Mononuclear cell (primary cell): ENCODE measurements around the gene SVBP. TPM values are rescaled to one million over a fixed set of nuclear protein-coding genes. Genes with fewer than 3 reads are reported as not detected.
"Not testable (repeated sequence)": the region's sequence is repeated elsewhere in the genome, so short reads cannot be mapped to it uniquely, and the experiment has no call there.

ENCODE experiments used
- H3K27me3 ChIP-seq: 2 replicates; pipeline ENCODE4 v1.6.0; 2011; ENCODE audit warnings: low read length, control low read depth; ENCODE audit not compliant: insufficient read depth
- H3K4me1 ChIP-seq: 2 replicates; pipeline ENCODE4 v1.5.1; 2011; ENCODE audit warnings: mild to moderate bottlenecking, low read length, control low read depth; ENCODE audit not compliant: insufficient read depth
- H3K4me3 ChIP-seq: 2 replicates; pipeline ENCODE4 v1.5.1; 2011; ENCODE audit warnings: mild to moderate bottlenecking, low read length, moderate library complexity
- H3K9me3 ChIP-seq: 2 replicates; pipeline ENCODE4 v1.5.1; 2011; ENCODE audit warnings: low read depth, mild to moderate bottlenecking, control low read depth, low read length
- total RNA-seq: library from RNA; depleted of rRNA; stranded (reverse); fragments of >200 nt; gene quantifications from one replicate; pipeline ENCODE4 v1.2.3, GENCODE V29; 2012

Gene SVBP
- total RNA-seq, 1 donor, result 22.5 TPM

DNA sequence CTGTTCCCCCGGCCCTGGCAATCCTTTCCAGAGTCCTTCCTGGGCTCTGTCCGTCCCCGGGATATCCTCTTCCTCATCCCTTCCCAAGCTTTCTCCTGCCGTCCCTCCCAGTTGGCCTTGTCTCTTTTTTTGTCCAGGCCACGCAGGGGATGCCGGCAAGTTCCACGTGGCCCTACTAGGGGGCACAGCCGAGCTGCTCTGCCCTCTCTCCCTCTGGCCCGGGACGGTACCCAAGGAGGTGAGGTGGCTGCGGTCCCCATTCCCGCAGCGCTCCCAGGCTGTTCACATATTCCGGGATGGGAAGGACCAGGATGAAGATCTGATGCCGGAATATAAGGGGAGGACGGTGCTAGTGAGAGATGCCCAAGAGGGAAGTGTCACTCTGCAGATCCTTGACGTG, 13.4 kb upstream of the SVBP start:
- Histone ChIP-seq H3K4me3 (no peak overlapping the region), H3K27me3 (no peaks in the 10 kb centered on the region), H3K9me3 (no peaks in the 10 kb centered on the region), H3K4me1 (peaks cover 8% of the 10 kb centered on the region)

DNA sequence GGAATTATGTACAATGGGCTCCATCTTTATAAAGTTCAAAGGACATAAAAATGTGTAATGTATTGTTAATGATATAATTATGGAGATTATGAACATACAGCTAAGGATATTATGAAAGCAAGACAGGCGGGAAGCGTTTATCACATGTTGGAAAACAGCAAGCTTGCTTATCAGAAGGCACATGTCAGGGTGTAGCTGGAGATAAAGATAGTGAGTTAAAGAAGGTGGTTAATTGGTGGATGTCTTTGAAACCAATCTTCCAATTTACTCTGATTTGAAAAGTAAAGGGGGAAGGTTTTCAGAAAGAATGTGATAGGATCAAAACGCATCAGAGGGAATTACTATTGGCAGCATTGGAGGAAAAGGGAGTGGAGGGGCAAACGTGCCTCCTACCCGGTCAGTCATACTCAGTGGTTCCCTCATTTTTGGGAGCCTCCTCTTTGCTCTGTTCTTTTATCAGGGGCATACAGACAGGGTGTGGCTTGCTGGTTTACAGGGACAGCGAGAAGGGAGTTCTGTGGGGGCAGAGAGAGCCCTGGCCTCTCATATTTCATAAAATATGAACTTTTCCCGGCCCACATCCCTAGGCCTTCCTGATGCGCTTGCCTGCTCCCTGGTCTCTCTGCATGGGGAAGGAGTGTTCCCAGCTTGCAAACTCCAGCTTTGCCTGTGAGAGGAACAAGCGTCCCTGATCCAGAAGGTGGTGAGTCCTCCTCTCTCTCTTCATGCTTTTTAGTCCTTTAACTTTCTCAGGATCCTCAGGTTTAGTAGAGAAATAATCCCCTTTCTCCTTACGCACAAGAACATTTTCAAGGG, 8.0 kb upstream of the SVBP start:
- Histone ChIP-seq H3K4me1 (no peaks in the 10 kb centered on the region), H3K9me3 (no peaks in the 10 kb centered on the region), H3K4me3 (no peak overlapping the region), H3K27me3 (no peaks in the 10 kb centered on the region)

DNA sequence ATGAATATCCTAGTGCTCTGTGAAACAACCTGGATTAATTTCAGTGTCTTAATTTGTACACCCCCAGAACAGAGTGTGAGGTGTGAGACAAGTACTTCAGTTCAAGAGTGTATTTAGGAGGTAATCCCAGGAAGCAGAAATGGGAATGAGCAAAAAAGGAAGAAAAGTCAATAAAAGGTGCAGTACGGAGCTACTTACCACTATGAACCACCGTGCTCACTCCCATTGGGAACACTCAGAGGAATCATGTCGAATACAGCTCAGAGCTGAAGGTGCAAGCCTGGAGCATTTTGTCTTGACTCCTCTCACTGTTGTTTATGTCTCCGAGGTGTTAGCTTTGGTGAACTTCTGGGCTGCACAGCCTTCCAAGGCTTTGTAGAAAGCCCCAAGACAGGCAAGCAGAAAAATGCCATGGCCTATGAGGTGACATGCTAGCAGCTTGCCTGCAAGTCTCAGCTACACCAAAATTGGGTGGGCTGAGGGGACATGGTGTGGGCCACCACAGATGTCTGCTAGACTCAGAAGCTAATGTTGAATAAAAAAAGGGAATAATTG, 7.4 kb upstream of the SVBP start:
- Histone ChIP-seq H3K4me3 (no peak overlapping the region), H3K27me3 (no peaks in the 10 kb centered on the region), H3K4me1 (no peaks in the 10 kb centered on the region), H3K9me3 (no peaks in the 10 kb centered on the region)

DNA sequence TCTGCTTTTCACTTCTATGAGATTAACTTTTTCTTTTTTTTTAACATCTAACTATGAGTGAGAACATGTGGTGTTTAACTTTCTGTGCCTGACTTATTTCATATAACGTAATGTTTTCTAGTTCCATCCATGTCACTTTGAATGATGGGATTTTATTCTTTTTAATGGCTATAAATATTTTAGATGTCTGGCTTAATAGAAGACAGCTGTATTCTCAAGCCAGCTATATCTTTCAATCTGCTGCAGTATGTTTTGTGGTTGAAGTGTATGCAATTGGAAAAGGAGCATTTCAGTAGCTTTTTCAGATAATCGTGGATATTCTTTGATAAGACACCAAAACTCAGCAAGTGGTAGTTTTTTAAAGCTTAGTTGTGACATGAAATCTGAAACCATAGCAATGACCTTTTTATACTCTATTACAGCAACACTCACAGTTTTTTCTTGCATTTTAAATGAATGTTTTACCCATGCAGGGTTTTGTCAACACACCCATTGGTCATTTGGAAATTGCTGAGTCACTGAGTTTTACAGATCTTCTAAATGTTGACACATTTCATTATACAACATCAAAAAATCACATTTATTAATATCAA, 5.7 kb upstream of the SVBP start:
- Histone ChIP-seq H3K9me3 (no peaks in the 10 kb centered on the region), H3K4me3 (no peak overlapping the region), H3K27me3 (no peaks in the 10 kb centered on the region), H3K4me1 (peaks cover 2% of the 10 kb centered on the region)

DNA sequence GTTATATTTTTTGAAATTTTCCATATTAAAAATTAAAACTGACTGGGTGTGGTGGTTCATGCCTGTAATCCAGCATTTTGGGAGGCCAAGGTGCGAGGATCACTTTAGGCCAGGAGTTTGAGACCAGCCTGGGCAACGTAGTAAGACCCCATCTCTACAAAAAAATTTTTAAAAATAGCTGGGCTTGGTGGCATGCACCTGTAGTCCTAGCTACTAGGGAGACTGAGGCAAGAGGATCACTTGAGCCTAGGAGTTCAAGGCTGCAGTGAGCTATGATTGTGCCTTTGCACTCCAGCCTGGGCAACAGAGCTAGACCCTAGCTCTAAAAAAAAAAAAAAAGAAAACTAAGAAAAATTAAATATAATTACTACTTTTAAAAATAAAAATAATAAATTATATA, 4.5 kb upstream of the SVBP start:
- Histone ChIP-seq H3K4me1 (peaks cover 9% of the 10 kb centered on the region), H3K4me3 (no peak overlapping the region), H3K9me3 (no peaks in the 10 kb centered on the region)

DNA sequence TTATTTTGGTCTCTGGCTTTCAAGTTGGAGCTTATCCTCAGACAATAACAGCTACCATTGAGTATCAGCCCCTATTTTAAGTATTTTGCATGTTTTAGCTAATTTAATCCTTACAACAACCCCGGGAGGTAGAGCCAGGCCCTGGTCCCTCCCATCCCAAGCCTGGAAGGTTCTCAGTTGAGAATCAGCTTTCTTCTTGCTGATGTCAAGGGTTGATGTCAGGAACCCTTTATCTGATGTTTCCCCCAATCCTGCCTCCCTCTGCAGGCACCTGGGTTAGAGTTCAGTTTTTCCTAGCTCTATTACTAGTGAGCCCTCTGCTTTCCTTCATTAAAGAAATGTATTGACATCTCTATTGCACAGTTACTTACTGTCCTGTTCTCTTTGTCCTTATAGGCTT, 3.6 kb upstream of the SVBP start:
- peaks cover 18% of the 10 kb centered on the region for H3K4me1 ChIP-seq
- no peak overlapping the region for H3K4me3 ChIP-seq
- no peaks in the 10 kb centered on the region for H3K9me3 ChIP-seq
- H3K27me3 ChIP-seq, result no peaks in the 10 kb centered on the region

More for the DNA sequence above, 4.5 kb upstream of the SVBP start:
- H3K27me3 ChIP-seq, result no peaks in the 10 kb centered on the region

DNA sequence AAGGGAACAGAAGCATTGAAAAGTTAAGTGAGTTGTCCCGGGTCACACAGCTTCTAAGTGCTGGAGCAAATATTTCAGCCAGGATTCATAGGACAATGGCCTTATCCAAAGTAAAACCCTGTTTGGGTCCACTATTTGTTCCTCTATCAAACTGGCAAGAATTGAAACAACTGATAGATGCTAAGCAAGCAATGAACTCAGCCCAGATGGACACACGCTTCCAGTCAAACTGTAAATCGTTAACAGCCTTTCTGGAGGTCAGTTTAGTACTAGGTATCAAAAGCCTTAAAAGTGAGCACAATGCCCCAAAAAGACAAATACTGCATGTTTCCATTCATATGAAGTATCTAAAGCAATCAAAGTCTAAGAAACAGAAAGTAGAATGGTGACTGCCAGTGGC, 779 bp upstream of the SVBP start:
- Histone ChIP-seq H3K27me3 (no peaks in the 10 kb centered on the region), H3K4me3 (no peak overlapping the region), H3K4me1 (peaks cover 19% of the 10 kb centered on the region), H3K9me3 (no peaks in the 10 kb centered on the region)

DNA sequence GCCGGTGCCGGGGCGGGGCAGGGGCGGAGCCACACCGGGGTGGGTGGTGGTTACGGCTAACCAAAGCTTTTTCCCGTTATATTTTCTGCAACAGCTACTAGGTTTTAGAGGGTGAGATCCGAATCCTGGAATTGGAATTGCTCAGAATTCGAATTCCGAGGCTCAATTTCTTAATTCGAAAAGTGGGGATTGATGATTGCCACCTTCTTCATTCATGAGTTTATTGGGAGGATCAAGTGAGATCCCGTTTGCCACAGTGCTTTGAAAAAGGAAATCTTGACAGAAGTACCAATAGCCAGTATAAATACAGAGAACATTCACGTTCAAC, 207 bp upstream of the SVBP start:
- H3K4me1 ChIP-seq, result peaks cover 19% of the 10 kb centered on the region
- no peaks in the 10 kb centered on the region for H3K27me3 ChIP-seq
- H3K4me3 ChIP-seq, result peak overlapping the region; percentile 39
- no peaks in the 10 kb centered on the region for H3K9me3 ChIP-seq

DNA sequence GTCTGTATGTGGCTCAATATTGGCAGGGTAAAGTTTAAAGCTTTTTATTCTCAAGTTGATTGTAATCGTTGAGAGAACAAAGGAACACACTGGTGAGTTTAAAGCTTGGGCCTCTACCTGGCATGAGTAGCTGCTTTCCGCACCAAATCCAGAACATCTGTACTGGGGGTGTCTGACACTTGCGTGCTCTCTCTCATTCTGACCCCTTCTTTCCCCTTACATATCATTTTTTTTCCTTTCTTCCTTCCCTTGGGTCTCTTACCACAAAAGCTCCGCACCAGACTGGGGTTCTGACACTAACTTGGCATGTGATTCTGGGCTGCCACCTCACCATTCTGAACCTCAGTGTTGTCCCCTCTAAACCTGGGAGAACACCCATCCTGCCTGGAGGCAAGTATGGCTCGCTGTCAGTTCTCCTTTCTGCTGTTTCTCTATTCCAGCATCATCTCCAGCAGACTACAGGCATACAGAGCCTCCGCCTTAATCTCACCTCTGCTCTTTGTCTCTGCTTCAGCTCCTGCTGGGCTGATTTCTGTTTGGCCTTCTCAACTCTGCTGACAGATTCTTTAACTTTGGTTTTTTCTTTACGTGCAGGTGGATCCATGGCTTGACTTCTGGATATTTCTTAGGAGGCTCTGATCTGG, 1.1 kb downstream of the SVBP start:
- H3K4me3 ChIP-seq, result peak overlapping the region; percentile 65
- H3K9me3 ChIP-seq, result no peaks in the 10 kb centered on the region
- H3K4me1 ChIP-seq, result peaks cover 19% of the 10 kb centered on the region
- H3K27me3 ChIP-seq, result no peaks in the 10 kb centered on the region

DNA sequence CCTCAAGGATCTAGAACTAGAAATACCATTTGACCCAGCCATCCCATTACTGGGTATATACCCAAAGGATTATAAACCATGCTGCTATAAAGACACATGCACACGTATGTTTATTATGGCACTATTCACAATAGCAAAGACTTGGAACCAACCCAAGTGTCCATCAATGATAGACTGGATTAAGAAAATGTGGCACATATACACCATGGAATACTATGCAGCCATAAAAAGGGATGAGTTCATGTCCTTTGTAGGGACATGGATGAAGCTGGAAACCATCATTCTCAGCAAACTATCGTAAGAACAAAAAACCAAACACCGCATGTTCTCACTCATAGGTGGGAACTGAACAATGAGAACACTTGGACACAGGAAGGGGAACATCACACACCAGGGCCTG, 2.4 kb downstream of the SVBP start:
- H3K4me1 ChIP-seq, result peaks cover 19% of the 10 kb centered on the region
- H3K4me3 ChIP-seq, H3K9me3 ChIP-seq, H3K27me3 ChIP-seq: not testable (repeated sequence)

DNA sequence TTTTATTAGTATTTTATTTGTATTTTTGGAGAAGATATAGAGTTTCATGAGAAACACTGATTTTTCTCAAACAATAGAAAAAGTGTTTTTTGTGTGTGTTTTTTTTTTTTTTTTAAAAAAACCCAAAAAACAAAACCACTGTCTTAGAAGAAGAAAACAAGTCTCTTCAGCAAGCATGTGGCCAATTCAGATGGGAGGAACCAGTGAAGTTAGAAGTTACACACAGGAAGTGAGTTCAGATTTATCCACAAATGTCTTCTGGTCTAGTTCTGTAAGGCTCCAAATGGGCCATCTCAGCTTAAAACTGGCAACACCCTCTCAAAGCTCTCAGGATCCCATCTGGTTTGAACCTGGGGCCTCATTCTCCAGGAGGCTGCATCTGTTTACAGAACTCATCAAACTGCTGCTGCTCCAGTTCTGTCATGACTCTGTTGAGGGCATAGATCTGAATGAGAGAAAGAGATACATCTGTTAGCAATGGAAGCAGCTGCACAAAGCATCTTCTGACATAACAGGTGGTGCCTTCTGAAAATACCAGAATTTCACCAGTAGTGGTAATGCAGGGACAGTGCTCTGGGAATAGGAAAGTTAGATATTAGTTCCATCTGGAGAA, 10.0 kb downstream of the SVBP start:
- H3K4me1 ChIP-seq, result no peaks in the 10 kb centered on the region
- H3K27me3 ChIP-seq, result no peaks in the 10 kb centered on the region
- H3K9me3 ChIP-seq, result no peaks in the 10 kb centered on the region
- no peak overlapping the region for H3K4me3 ChIP-seq

DNA sequence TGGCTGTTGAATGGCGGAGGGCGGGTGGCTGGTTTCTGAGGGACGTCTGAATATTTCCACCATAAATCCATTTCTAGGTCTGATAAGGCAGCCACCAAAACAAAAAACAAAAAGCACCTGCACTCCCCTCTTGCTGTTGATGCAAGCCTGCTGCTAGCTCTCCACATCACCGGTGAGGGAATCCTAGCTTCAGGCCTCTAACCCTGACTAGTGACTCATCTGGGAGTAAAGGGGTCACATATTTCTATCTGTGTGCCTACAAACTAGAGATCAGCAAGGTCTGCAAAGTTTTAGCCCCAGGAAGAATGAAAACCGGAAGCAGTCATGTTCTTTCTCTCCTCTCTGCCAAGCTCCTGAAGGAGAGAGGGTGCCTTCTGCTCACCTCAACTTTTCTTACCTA, 10.6 kb downstream of the SVBP start:
- Histone ChIP-seq H3K4me3 (no peak overlapping the region), H3K4me1 (no peaks in the 10 kb centered on the region), H3K9me3 (no peaks in the 10 kb centered on the region), H3K27me3 (no peaks in the 10 kb centered on the region)

DNA sequence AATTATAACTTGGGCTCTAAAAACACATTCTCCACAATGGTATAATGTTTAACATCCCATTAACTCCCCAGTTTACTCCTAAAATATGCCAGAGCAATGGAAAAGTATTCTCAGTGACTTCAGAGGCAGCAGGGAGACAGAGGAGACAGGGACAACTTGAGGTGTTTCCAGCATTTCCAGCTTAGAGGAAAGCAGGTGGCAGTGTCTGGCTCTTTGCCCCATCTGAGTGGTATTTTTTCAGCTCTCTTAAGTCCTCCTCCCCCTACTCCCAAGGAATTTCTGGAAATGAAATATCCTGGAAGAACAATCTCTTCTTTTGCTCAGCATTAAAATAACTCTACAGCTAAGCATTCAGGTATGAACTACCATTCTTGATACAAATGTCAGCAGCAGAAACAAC, 11.0 kb downstream of the SVBP start:
- Histone ChIP-seq H3K4me1 (no peaks in the 10 kb centered on the region), H3K27me3 (no peaks in the 10 kb centered on the region), H3K9me3 (no peaks in the 10 kb centered on the region), H3K4me3 (no peak overlapping the region)

DNA sequence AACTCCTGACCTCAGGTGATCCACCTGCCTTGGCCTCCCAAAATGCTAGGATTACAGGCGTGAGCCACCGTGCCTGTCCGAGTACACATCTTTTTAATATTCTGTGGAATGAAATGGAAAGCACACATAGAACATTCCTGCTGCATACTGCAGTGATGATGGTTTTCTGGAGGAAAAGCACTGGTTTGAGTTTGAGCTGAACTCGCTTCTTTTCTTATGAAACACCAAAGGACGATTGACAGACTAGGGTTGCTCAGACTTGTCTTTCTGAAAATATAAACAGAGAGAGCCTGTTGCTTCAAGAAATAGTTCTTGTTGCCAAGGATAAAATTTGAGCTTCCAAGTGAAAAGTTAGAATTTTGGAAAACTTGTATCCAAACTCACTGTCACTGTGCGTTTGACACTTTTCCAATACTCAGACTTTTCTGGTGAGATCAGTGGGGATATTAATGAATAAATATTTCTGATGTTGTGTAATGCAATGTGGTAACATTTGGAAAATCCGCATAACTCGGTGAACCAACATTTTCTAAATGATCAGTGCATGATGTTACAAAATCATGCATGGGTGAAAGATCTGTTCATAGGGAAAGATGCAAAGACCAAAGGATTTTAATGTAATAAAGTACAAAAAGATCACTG, 15.2 kb downstream of the SVBP start:
- Histone ChIP-seq H3K9me3 (no peaks in the 10 kb centered on the region), H3K4me1 (no peaks in the 10 kb centered on the region), H3K4me3 (no peak overlapping the region), H3K27me3 (no peaks in the 10 kb centered on the region)

DNA sequence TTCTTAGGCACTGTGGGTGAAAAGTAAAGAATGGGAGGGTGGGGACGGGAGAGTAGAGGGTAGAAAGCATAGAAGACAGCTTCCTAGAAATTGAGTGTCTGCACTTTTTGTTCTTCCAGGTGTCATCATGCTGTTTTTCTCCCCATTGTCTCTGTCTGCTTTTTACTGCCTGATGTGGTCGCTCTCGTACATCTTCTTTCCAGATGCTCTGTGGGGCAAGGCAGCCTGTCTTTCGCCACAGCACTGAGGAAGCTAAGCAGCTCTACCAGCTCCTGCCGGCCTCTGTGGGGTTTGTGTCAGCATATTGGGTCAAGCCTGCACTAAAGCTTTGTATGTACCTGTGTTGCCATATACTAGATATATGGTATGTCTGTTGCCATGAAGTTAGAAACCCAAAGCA, 19.2 kb downstream of the SVBP start:
- Histone ChIP-seq H3K4me1 (no peaks in the 10 kb centered on the region), H3K4me3 (no peak overlapping the region), H3K27me3 (no peaks in the 10 kb centered on the region), H3K9me3 (no peaks in the 10 kb centered on the region)
